Choroid plexus epithelial cell (primary cell): ENCODE measurements around the gene RFPL1.
"Not testable (repeated sequence)": the region's sequence is repeated elsewhere in the genome, so short reads cannot be mapped to it uniquely, and the experiment has no call there.

ENCODE experiments used
- DNase-seq: peaks from one replicate; pipeline ENCODE4 v3.0.0-alpha.2; 2010; ENCODE audit warnings: low read depth
- H3K4me3 ChIP-seq: 2 replicates; pipeline ENCODE4 v1.5.1; 2011; ENCODE audit warnings: low read depth, mild to moderate bottlenecking, control low read depth, low read length, moderate library complexity
- CTCF ChIP-seq: conservative IDR thresholded peaks from 2 replicates; pipeline ENCODE4 v1.5.1; 2011; ENCODE audit warnings: low read depth, mild to moderate bottlenecking, control low read depth, inconsistent platforms, low read length, moderate library complexity

The RFPL1 gene

GRCh38 chr22:29438283-29438682 is at the start of gene RFPL1:
Gene RFPL1, plus strand, starts transcription at chr22:29438583.
- DNase-seq, H3K4me3 ChIP-seq: not testable (repeated sequence)

- DNase-seq, result no peak
- H3K4me3 ChIP-seq, result peak overlapping the region; percentile 85
- TF ChIP-seq CTCF, result no peak
Measured at GRCh38 chr22:29388759-29389090, 49.7 kb upstream of the RFPL1 start.

GRCh38 chr22:29390270-29390669 is 48.1 kb upstream of the RFPL1 start:
- no peak for TF ChIP-seq CTCF
- H3K4me3 ChIP-seq, result no peak overlapping the region
- no peak for DNase-seq

- no peak overlapping the region for H3K4me3 ChIP-seq
- no peak for TF ChIP-seq CTCF
- DNase-seq, result no peak
Measured at GRCh38 chr22:29391546-29391945, 46.8 kb upstream of the RFPL1 start.

GRCh38 chr22:29393019-29393608 is 45.3 kb upstream of the RFPL1 start:
- no peak overlapping the region for H3K4me3 ChIP-seq
- TF ChIP-seq CTCF, result no peak
- DNase-seq, result no peak

GRCh38 chr22:29394931-29395581 is 43.3 kb upstream of the RFPL1 start:
- TF ChIP-seq CTCF, result peak; percentile 92
- DNase-seq, result peak; percentile 86
- H3K4me3 ChIP-seq, result no peak overlapping the region

GRCh38 chr22:29396126-29396525 is 42.3 kb upstream of the RFPL1 start:
- no peak for TF ChIP-seq CTCF
- no peak overlapping the region for H3K4me3 ChIP-seq
- no peak for DNase-seq
